ENCODE measurements around the gene DIPK1C.

Gene DIPK1C

GRCh38 chr18:74478316-74478715, 21.2 kb upstream of the DIPK1C start:
- H4K8ac ChIP-seq (ENCODE audit: low read depth, low read length), result no peak overlapping the region
- no peak overlapping the region for H3K23ac ChIP-seq (ENCODE audit: low read length)
- no peak overlapping the region for H3K9ac ChIP-seq (ENCODE audit: low read length)
- H3K27me3 ChIP-seq (ENCODE audit: insufficient read depth, low read length), result no peaks in the 10 kb centered on the region
- H3K79me2 ChIP-seq (ENCODE audit: control insufficient read depth, insufficient read depth, low read length, poor library complexity), result no peaks in the 10 kb centered on the region
- H2BK5ac ChIP-seq (ENCODE audit: low read depth, low read length, poor library complexity), result no peak overlapping the region
- no CpG with 5 or more reads among the region's 7 CpGs for WGBS (ENCODE audit: extremely low coverage, insufficient coverage, insufficient read length)
- no peak overlapping the region for H2BK120ac ChIP-seq (ENCODE audit: insufficient read depth, low read length, poor library complexity)
- H2BK12ac ChIP-seq (ENCODE audit: low read length), result no peak overlapping the region
- no peaks in the 10 kb centered on the region for H3K36me3 ChIP-seq (ENCODE audit: control insufficient read depth in 1 of 2, insufficient read depth in 2 of 2, low read length in 2 of 2)
- H4K91ac ChIP-seq (ENCODE audit: low read depth, low read length), result no peak overlapping the region
- H3K14ac ChIP-seq (ENCODE audit: low read length), result no peak overlapping the region
- no peak overlapping the region for H2AK5ac ChIP-seq (ENCODE audit: low read length)
- no peak overlapping the region for H3K4ac ChIP-seq (ENCODE audit: low read depth, low read length)
- no peak overlapping the region for H3K18ac ChIP-seq (ENCODE audit: low read length)
- no peaks in the 10 kb centered on the region for H3K79me1 ChIP-seq (ENCODE audit: low read length)
- no peaks in the 10 kb centered on the region for H3K9me3 ChIP-seq (ENCODE audit: insufficient read depth, low read depth, low read length)
- H2AFZ ChIP-seq (ENCODE audit: insufficient read depth, low read length, poor library complexity), result no peak overlapping the region
- no peak overlapping the region for H3K4me2 ChIP-seq (ENCODE audit: low read length)
- no peak overlapping the region for H3K4me3 ChIP-seq (ENCODE audit: low read depth, low read length)
- no peak for DNase-seq
- no peaks in the 10 kb centered on the region for H3K4me1 ChIP-seq (ENCODE audit: control insufficient read depth in 1 of 2, insufficient read depth in 2 of 2, low read length in 2 of 2)
- no peak overlapping the region for H4K12ac ChIP-seq (ENCODE audit: low read depth, low read length)
- no peak overlapping the region for H3K27ac ChIP-seq (ENCODE audit: low read depth, low read length)

- Histone ChIP-seq H2BK120ac (ENCODE audit: insufficient read depth, low read length, poor library complexity) (no peak overlapping the region), H3K36me3 (ENCODE audit: control insufficient read depth in 1 of 2, insufficient read depth in 2 of 2, low read length in 2 of 2) (no peaks in the 10 kb centered on the region), H2AFZ (ENCODE audit: insufficient read depth, low read length, poor library complexity) (no peak overlapping the region), H3K4me2 (ENCODE audit: low read length) (no peak overlapping the region), H2BK12ac (ENCODE audit: low read length) (no peak overlapping the region), H3K9ac (ENCODE audit: low read length) (no peak overlapping the region), H3K4me3 (ENCODE audit: low read depth, low read length) (no peak overlapping the region), H2BK5ac (ENCODE audit: low read depth, low read length, poor library complexity) (no peak overlapping the region), H4K8ac (ENCODE audit: low read depth, low read length) (no peak overlapping the region), H4K91ac (ENCODE audit: low read depth, low read length) (no peak overlapping the region), H4K12ac (ENCODE audit: low read depth, low read length) (no peak overlapping the region), H3K79me2 (ENCODE audit: control insufficient read depth, insufficient read depth, low read length, poor library complexity) (no peaks in the 10 kb centered on the region), H3K23ac (ENCODE audit: low read length) (no peak overlapping the region), H3K4me1 (ENCODE audit: control insufficient read depth in 1 of 2, insufficient read depth in 2 of 2, low read length in 2 of 2) (no peaks in the 10 kb centered on the region), H3K4ac (ENCODE audit: low read depth, low read length) (no peak overlapping the region), H3K14ac (ENCODE audit: low read length) (no peak overlapping the region), H2AK5ac (ENCODE audit: low read length) (no peak overlapping the region), H3K18ac (ENCODE audit: low read length) (no peak overlapping the region), H3K79me1 (ENCODE audit: low read length) (no peaks in the 10 kb centered on the region), H3K27ac (ENCODE audit: low read depth, low read length) (no peak overlapping the region), H3K9me3 (ENCODE audit: insufficient read depth, low read depth, low read length) (no peaks in the 10 kb centered on the region), H3K27me3 (ENCODE audit: insufficient read depth, low read length) (no peaks in the 10 kb centered on the region)
- WGBS (ENCODE audit: extremely low coverage, insufficient coverage, insufficient read length), result no CpG with 5 or more reads among the region's 8 CpGs
- DNase-seq, result peak in 1 of 2 donors; percentile 8
Observed at GRCh38 chr18:74477771-74478170, 20.7 kb upstream of the DIPK1C start.

GRCh38 chr18:74476140-74476539, 19.0 kb upstream of the DIPK1C start:
- no peaks in the 10 kb centered on the region for H3K79me1 ChIP-seq (ENCODE audit: low read length)
- H2BK120ac ChIP-seq (ENCODE audit: insufficient read depth, low read length, poor library complexity), result no peak overlapping the region
- H3K23ac ChIP-seq (ENCODE audit: low read length), result no peak overlapping the region
- no peak overlapping the region for H3K4ac ChIP-seq (ENCODE audit: low read depth, low read length)
- no peak overlapping the region for H4K12ac ChIP-seq (ENCODE audit: low read depth, low read length)
- no peak overlapping the region for H3K4me3 ChIP-seq (ENCODE audit: low read depth, low read length)
- no peak overlapping the region for H4K8ac ChIP-seq (ENCODE audit: low read depth, low read length)
- no CpG with 5 or more reads among the region's 6 CpGs for WGBS (ENCODE audit: extremely low coverage, insufficient coverage, insufficient read length)
- DNase-seq, result peak in 1 of 2 donors; percentile 48
- no peak overlapping the region for H4K91ac ChIP-seq (ENCODE audit: low read depth, low read length)
- H3K4me1 ChIP-seq (ENCODE audit: control insufficient read depth in 1 of 2, insufficient read depth in 2 of 2, low read length in 2 of 2), result no peaks in the 10 kb centered on the region
- no peaks in the 10 kb centered on the region for H3K36me3 ChIP-seq (ENCODE audit: control insufficient read depth in 1 of 2, insufficient read depth in 2 of 2, low read length in 2 of 2)
- no peak overlapping the region for H2BK12ac ChIP-seq (ENCODE audit: low read length)
- H3K27me3 ChIP-seq (ENCODE audit: insufficient read depth, low read length), result no peaks in the 10 kb centered on the region
- no peaks in the 10 kb centered on the region for H3K9me3 ChIP-seq (ENCODE audit: insufficient read depth, low read depth, low read length)
- H3K18ac ChIP-seq (ENCODE audit: low read length), result no peak overlapping the region
- H3K4me2 ChIP-seq (ENCODE audit: low read length), result no peak overlapping the region
- H3K79me2 ChIP-seq (ENCODE audit: control insufficient read depth, insufficient read depth, low read length, poor library complexity), result no peaks in the 10 kb centered on the region
- H3K9ac ChIP-seq (ENCODE audit: low read length), result no peak overlapping the region
- no peak overlapping the region for H3K27ac ChIP-seq (ENCODE audit: low read depth, low read length)
- no peak overlapping the region for H2BK5ac ChIP-seq (ENCODE audit: low read depth, low read length, poor library complexity)
- no peak overlapping the region for H2AK5ac ChIP-seq (ENCODE audit: low read length)
- no peak overlapping the region for H2AFZ ChIP-seq (ENCODE audit: insufficient read depth, low read length, poor library complexity)
- H3K14ac ChIP-seq (ENCODE audit: low read length), result no peak overlapping the region

GRCh38 chr18:74473976-74474640, 17.0 kb upstream of the DIPK1C start:
- no CpG with 5 or more reads among the region's 3 CpGs for WGBS (ENCODE audit: extremely low coverage, insufficient coverage, insufficient read length)
- Histone ChIP-seq H3K14ac (ENCODE audit: low read length) (no peak overlapping the region), H3K79me2 (ENCODE audit: control insufficient read depth, insufficient read depth, low read length, poor library complexity) (no peaks in the 10 kb centered on the region), H4K12ac (ENCODE audit: low read depth, low read length) (no peak overlapping the region), H2BK120ac (ENCODE audit: insufficient read depth, low read length, poor library complexity) (no peak overlapping the region), H3K4ac (ENCODE audit: low read depth, low read length) (no peak overlapping the region), H3K27ac (ENCODE audit: low read depth, low read length) (no peak overlapping the region), H3K18ac (ENCODE audit: low read length) (no peak overlapping the region), H3K23ac (ENCODE audit: low read length) (no peak overlapping the region), H3K4me1 (ENCODE audit: control insufficient read depth in 1 of 2, insufficient read depth in 2 of 2, low read length in 2 of 2) (no peaks in the 10 kb centered on the region), H3K4me3 (ENCODE audit: low read depth, low read length) (no peak overlapping the region), H3K36me3 (ENCODE audit: control insufficient read depth in 1 of 2, insufficient read depth in 2 of 2, low read length in 2 of 2) (no peaks in the 10 kb centered on the region), H2AK5ac (ENCODE audit: low read length) (no peak overlapping the region), H2BK12ac (ENCODE audit: low read length) (no peak overlapping the region), H4K91ac (ENCODE audit: low read depth, low read length) (no peak overlapping the region), H3K27me3 (ENCODE audit: insufficient read depth, low read length) (no peaks in the 10 kb centered on the region), H3K9ac (ENCODE audit: low read length) (no peak overlapping the region), H3K9me3 (ENCODE audit: insufficient read depth, low read depth, low read length) (no peaks in the 10 kb centered on the region), H2BK5ac (ENCODE audit: low read depth, low read length, poor library complexity) (no peak overlapping the region), H3K79me1 (ENCODE audit: low read length) (no peaks in the 10 kb centered on the region), H4K8ac (ENCODE audit: low read depth, low read length) (no peak overlapping the region), H2AFZ (ENCODE audit: insufficient read depth, low read length, poor library complexity) (no peak overlapping the region), H3K4me2 (ENCODE audit: low read length) (no peak overlapping the region)
- DNase-seq, result no peak

Data from trophoblast cell (in vitro differentiated cells and primary cell).